Measurements from ENCODE around the gene IL24.

IL24 gene

DNA sequence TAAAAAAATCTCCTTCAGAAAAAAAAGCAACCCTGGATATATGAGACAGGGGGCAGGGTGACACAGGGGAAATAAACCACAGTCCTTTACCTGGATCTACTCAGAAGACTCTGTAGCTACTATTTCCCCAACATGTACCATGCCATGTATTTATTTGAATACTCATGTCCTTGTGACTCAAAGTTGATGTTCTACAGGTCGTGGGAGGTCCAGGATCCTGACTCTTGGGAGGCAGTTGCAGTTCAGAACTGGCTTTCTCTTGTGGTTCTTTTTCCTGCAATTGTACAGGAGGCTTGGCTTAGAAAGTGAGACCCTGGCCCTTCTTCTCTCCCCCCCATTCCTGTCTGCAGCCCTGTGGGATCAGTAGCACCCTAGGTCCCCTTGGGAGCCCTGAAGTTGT lies 5.8 kb upstream of the IL24 start:
- no peak overlapping the region for H3K4me3 ChIP-seq (ENCODE audit: low read depth, low read length)
- TF ChIP-seq, protein P1, sequence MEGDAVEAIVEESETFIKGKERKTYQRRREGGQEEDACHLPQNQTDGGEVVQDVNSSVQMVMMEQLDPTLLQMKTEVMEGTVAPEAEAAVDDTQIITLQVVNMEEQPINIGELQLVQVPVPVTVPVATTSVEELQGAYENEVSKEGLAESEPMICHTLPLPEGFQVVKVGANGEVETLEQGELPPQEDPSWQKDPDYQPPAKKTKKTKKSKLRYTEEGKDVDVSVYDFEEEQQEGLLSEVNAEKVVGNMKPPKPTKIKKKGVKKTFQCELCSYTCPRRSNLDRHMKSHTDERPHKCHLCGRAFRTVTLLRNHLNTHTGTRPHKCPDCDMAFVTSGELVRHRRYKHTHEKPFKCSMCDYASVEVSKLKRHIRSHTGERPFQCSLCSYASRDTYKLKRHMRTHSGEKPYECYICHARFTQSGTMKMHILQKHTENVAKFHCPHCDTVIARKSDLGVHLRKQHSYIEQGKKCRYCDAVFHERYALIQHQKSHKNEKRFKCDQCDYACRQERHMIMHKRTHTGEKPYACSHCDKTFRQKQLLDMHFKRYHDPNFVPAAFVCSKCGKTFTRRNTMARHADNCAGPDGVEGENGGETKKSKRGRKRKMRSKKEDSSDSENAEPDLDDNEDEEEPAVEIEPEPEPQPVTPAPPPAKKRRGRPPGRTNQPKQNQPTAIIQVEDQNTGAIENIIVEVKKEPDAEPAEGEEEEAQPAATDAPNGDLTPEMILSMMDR (IDR thresholded peaks at IDR 0.05; ENCODE audit: low read depth, low read length), result no peak

DNA sequence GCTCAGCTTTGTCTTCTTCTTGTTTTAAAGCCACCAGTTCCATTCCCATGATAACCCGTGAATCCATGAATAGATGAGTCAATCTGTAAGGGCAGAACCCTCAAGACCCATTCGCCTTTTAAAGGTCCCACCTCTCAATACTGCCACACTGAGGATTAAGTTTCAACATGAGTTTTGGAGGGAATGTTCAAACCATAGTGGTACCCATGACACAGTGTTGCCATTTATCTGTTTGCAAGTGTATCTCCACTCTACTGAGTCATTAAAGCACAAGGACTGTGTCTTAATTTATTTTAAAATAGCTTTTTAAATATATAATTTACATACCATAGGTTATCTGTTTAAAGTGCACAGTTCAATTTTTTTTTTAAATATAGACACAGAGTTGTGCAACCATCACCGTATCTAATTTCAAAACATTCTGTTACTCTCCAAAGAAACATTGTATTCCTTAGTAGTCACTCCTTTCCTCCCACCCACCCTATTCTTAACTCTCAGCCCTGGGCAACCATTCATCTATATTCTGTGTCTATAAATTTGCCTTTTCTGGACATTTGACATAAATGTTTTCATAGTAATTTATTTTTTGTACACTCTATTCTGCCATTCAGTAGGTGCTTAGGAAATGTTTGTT lies 4.8 kb upstream of the IL24 start:
- no peak overlapping the region for H3K4me3 ChIP-seq (ENCODE audit: low read depth, low read length)
- TF ChIP-seq, protein P1 (IDR thresholded peaks at IDR 0.05; ENCODE audit: low read depth, low read length), result no peak

DNA sequence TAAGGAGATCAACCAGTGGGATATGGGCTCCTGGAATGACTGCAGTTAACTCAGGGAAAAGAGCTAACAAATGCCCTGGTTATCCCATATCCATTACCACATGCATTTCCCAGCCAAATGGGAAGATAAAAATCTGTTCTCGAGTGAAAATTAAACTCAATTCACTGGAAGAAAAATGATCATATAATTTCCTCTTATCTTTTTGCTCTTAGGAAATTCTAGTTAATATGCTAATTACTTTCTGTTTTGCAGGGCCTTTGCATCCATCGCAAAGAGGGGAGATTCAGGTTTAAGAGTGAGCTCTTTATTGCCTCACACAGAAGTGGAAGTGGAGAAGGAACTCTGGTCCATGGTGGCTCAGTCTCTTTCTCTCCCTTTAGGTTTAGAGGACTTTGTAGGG lies 3.9 kb upstream of the IL24 start:
- TF ChIP-seq, protein P1 (IDR thresholded peaks at IDR 0.05; ENCODE audit: low read depth, low read length), result no peak
- H3K4me3 ChIP-seq (ENCODE audit: low read depth, low read length), result no peak overlapping the region

DNA sequence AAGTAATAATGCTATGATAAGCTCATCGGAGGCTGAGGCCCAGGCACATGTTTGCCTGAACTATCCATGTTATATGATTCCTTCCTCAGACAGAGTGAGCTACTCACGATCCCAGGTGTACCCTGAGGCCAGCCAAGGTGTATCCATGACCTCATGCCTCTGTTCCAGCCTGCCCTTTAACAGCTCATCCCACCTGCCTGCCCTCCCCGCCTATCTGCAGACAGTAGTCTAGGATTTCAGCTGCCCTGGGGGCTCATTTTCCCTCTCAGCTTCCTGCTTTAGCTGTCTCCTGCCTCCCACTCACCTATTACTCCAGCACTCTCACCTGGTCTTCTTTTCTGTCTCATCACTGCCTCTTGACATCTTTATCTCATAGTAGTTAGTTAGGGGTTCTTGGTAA lies 1.9 kb upstream of the IL24 start:
- H3K4me3 ChIP-seq (ENCODE audit: low read depth, low read length), result no peak overlapping the region
- TF ChIP-seq, protein P1 (IDR thresholded peaks at IDR 0.05; ENCODE audit: low read depth, low read length), result no peak

DNA sequence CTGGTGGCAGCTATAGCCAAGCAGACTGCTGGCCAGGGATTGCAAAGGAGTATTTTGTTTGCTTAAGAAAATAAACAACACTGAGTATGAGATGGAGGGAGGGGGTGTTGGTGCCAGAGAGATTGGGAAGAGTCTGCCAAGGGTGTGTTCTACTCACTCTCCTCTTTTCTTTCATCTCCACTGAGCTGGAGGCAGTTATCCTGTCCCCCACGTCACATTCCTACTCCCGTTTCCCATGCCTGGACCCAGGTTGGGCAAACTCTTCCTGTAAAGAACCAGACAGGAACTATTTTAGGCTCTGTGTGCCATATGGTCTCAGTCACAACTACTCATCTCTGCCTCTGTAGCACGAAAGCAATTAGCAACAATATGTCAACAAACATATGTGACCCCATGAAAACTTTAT lies 1.4 kb upstream of the IL24 start:
- TF ChIP-seq, protein P1 (IDR thresholded peaks at IDR 0.05; ENCODE audit: low read depth, low read length), result no peak
- H3K4me3 ChIP-seq (ENCODE audit: low read depth, low read length), result no peak overlapping the region

DNA sequence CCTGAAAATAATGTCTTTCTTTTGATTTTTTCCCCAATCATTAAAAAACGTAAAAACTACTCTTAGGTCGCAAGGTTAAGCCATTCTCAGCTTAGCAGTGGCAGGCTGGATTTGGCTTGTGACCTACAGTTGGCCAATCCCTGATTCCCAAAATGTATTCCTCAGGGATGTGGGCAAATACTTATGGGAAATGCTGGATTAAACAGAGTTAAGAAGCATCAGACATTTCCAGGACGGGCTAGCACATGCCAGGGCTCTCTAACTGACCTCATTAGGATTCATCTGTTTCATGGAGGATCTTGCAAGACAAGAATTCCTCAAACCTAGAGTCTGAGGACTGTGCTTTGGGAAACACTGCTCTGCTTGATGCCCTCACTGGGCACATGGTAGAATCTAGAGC lies 982 bp upstream of the IL24 start:
- TF ChIP-seq, protein P1 (IDR thresholded peaks at IDR 0.05; ENCODE audit: low read depth, low read length), result no peak
- no peak overlapping the region for H3K4me3 ChIP-seq (ENCODE audit: low read depth, low read length)

DNA sequence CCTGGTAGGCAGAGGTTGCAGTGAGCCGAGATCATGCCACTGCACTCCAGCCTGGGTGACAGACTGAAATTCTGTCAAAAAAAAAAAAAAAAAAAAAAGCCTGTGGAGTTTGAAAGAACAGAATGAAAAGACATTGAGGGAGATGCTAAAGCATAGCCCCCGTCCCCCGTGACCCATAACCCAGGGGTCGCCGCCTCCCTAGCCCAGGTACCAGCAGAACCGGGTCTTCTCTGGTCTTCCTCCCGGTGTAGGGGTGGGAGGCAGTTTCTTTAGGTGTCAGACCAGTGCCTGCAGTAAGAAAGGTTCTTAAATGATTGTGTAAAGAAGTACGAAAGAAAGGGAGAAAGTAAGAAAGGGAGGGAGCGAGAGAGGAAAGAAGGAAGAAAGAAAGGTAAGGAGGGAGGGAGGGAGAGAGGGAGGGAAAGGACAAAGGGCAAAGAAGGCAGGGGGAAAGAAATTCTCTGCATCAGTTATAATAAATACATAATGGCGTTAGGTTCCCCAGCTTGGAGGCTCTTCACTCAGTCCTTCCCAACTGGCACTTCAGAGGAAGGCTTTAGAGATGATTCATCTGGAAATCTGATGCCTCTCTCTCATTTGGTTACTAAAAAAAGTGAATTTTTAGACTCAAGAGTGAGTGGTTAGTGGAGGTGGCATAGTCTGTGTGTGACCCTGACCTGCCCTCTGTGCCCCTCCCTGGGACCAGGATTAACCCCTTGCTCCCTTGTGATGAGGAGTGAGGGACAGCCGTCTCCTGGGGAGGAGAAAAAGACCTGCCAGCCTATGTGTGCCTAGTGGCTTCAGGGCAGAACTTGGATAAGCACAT lies 1.1 kb downstream of the IL24 start:
- TF ChIP-seq, protein P1 (IDR thresholded peaks at IDR 0.05; ENCODE audit: low read depth, low read length), result no peak
- H3K4me3 ChIP-seq (ENCODE audit: low read depth, low read length), result no peak overlapping the region

All from WI38 (cell line).